ENCODE data around the gene SMG1.

GRCh38 chr16:18839555-18839954 lies 86.7 kb downstream of the SMG1 start:
- TF ChIP-seq, protein P1, sequence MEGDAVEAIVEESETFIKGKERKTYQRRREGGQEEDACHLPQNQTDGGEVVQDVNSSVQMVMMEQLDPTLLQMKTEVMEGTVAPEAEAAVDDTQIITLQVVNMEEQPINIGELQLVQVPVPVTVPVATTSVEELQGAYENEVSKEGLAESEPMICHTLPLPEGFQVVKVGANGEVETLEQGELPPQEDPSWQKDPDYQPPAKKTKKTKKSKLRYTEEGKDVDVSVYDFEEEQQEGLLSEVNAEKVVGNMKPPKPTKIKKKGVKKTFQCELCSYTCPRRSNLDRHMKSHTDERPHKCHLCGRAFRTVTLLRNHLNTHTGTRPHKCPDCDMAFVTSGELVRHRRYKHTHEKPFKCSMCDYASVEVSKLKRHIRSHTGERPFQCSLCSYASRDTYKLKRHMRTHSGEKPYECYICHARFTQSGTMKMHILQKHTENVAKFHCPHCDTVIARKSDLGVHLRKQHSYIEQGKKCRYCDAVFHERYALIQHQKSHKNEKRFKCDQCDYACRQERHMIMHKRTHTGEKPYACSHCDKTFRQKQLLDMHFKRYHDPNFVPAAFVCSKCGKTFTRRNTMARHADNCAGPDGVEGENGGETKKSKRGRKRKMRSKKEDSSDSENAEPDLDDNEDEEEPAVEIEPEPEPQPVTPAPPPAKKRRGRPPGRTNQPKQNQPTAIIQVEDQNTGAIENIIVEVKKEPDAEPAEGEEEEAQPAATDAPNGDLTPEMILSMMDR (IDR thresholded peaks at IDR 0.05): no peak
- no peak for TF ChIP-seq EP300 (IDR thresholded peaks at IDR 0.05)
